22Rv1 (cell line): Measurements from ENCODE around the gene TAGLN.

ENCODE experiments used
- ZFX ChIP-seq: fragments of 450-650 bp; IDR thresholded peaks from 2 replicates; pipeline ENCODE4 v1.6.1; 2017; ENCODE audit warnings: antibody characterized with exemption, borderline replicate concordance
- TF ChIP-seq, protein P1 (sequence below): fragments of 450-650 bp; IDR thresholded peaks from 2 replicates; pipeline ENCODE4 v1.5.1; 2017; ENCODE audit warnings: mild to moderate bottlenecking

DNA sequence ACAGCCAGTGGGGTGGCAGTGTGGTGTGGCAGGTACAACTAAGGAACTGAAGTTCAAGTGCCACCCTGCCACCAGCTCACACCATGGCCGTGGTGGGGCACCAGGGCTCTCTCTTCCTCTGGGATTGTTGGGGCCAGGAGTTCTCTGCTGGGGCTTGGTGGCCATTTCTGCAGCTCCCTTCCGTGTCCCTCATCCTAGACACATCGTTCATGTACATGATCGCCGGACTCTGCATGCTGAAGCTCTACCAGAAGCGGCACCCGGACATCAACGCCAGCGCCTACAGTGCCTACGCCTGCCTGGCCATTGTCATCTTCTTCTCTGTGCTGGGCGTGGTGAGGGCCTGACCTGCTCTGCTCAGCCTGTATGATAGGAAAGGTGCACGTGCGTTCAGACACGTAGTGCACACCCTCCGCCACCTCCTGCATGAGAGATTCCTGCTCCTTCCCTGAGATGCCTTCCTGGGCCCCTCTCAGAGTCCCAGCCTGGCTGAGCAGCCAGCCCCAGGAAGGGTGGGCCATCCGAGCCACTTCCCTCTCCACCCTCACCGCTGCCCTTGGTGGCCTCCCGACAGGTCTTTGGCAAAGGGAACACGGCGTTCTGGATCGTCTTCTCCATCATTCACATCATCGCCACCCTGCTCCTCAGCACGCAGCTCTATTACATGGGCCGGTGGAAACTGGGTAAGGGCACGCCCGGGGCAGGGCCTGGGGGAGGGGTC is 7.3 kb upstream of the TAGLN start:
- TF ChIP-seq, protein P1, sequence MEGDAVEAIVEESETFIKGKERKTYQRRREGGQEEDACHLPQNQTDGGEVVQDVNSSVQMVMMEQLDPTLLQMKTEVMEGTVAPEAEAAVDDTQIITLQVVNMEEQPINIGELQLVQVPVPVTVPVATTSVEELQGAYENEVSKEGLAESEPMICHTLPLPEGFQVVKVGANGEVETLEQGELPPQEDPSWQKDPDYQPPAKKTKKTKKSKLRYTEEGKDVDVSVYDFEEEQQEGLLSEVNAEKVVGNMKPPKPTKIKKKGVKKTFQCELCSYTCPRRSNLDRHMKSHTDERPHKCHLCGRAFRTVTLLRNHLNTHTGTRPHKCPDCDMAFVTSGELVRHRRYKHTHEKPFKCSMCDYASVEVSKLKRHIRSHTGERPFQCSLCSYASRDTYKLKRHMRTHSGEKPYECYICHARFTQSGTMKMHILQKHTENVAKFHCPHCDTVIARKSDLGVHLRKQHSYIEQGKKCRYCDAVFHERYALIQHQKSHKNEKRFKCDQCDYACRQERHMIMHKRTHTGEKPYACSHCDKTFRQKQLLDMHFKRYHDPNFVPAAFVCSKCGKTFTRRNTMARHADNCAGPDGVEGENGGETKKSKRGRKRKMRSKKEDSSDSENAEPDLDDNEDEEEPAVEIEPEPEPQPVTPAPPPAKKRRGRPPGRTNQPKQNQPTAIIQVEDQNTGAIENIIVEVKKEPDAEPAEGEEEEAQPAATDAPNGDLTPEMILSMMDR, result no peak
- TF ChIP-seq ZFX, result no peak
